Left ventricle myocardium inferior (tissue), 1 donor: ENCODE data around the gene RBPJL. TPM values are rescaled to one million over a fixed set of nuclear protein-coding genes. Genes with fewer than 3 reads are reported as not detected.

ENCODE experiments used
- DNase-seq: peaks from one replicate; pipeline ENCODE4 v3.0.0-alpha.2; 2020
- H3K27ac ChIP-seq: fragments of 200-600 bp; replicated peaks from 2 replicates; pipeline ENCODE4 v1.8.0; 2021
- H3K27me3 ChIP-seq: fragments of 200-600 bp; 2 replicates; pipeline ENCODE4 v1.8.0; 2021; ENCODE audit warnings: low read depth
- H3K36me3 ChIP-seq: fragments of 200-600 bp; 2 replicates; pipeline ENCODE4 v1.8.0; 2021
- H3K4me1 ChIP-seq: fragments of 200-600 bp; 2 replicates; pipeline ENCODE4 v1.8.0; 2021
- H3K4me3 ChIP-seq: fragments of 200-600 bp; 2 replicates; pipeline ENCODE4 v1.8.0; 2021; ENCODE audit warnings: mild to moderate bottlenecking, moderate library complexity
- H3K9me3 ChIP-seq: fragments of 200-600 bp; replicated peaks from 2 replicates; pipeline ENCODE4 v1.8.0; 2021
- intact Hi-C: fragments of 100-400 bp; cut with micrococcal nuclease; formaldehyde crosslinking; loops from one replicate; pipeline ENCODE4 v1.11.0; 2022
- long read RNA-seq: library from polyadenylated mRNA; unstranded; transcript quantifications from one replicate; pipeline ENCODE4 v2.0.0, GENCODE V29; 2021
- total RNA-seq: library from RNA; stranded (reverse); fragmentation: NEBNext Ultra II Directional; extraction: Animal tissue kit (Norgen Biotek cat#: 25700); gene quantifications from one replicate; pipeline ENCODE4 v1.2.1, GENCODE V29; 2021
- TF ChIP-seq, protein P1 (sequence below): fragments of 200-600 bp; IDR thresholded peaks from 2 replicates; pipeline ENCODE4 v1.8.0; 2021; ENCODE audit warnings: antibody characterized with exemption, mild to moderate bottlenecking, borderline replicate concordance
- donor health status: DM: no; HTN: yes; CAD: no; lungs with severe emphysema.

The RBPJL gene
- total RNA-seq, result not detected
- long read RNA-seq, result 0 reads

GRCh38 chr20:45306431-45306982 is at the start of gene RBPJL:
Gene RBPJL, plus strand, starts transcription at chr20:45306840. Its CDS starts 83 bp downstream, at chr20:45306923.
- Histone ChIP-seq H3K9me3 (no peaks in the 10 kb centered on the region), H3K36me3 (no peaks in the 10 kb centered on the region), H3K27ac (no peak within 1 kb of the TSS), H3K4me3 (no peak within 1 kb of the TSS), H3K27me3 (peaks cover 100% of the 10 kb centered on the region), H3K4me1 (peaks cover 4% of the 10 kb centered on the region)
- no peak for DNase-seq
- TF ChIP-seq, protein P1, sequence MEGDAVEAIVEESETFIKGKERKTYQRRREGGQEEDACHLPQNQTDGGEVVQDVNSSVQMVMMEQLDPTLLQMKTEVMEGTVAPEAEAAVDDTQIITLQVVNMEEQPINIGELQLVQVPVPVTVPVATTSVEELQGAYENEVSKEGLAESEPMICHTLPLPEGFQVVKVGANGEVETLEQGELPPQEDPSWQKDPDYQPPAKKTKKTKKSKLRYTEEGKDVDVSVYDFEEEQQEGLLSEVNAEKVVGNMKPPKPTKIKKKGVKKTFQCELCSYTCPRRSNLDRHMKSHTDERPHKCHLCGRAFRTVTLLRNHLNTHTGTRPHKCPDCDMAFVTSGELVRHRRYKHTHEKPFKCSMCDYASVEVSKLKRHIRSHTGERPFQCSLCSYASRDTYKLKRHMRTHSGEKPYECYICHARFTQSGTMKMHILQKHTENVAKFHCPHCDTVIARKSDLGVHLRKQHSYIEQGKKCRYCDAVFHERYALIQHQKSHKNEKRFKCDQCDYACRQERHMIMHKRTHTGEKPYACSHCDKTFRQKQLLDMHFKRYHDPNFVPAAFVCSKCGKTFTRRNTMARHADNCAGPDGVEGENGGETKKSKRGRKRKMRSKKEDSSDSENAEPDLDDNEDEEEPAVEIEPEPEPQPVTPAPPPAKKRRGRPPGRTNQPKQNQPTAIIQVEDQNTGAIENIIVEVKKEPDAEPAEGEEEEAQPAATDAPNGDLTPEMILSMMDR, result peak; percentile 75
- intact Hi-C loops, result no loop called here

GRCh38 chr20:45257161-45257560 is 49.5 kb upstream of the RBPJL start:
- H3K27me3 ChIP-seq, result peaks cover 55% of the 10 kb centered on the region
- no peaks in the 10 kb centered on the region for H3K36me3 ChIP-seq
- H3K4me1 ChIP-seq, result no peaks in the 10 kb centered on the region
- no peaks in the 10 kb centered on the region for H3K9me3 ChIP-seq
- intact Hi-C loops, result no loop called here
- H3K4me3 ChIP-seq, result no peak overlapping the region
- TF ChIP-seq, protein P1, result no peak
- H3K27ac ChIP-seq, result no peak overlapping the region
- no peak for DNase-seq

GRCh38 chr20:45257711-45258110 is 48.9 kb upstream of the RBPJL start:
- Histone ChIP-seq H3K27ac (no peak overlapping the region), H3K9me3 (no peaks in the 10 kb centered on the region), H3K4me1 (no peaks in the 10 kb centered on the region), H3K36me3 (no peaks in the 10 kb centered on the region), H3K27me3 (peaks cover 54% of the 10 kb centered on the region), H3K4me3 (no peak overlapping the region)
- no peak for DNase-seq
- intact Hi-C loops, result no loop called here
- TF ChIP-seq, protein P1, result no peak

DNA sequence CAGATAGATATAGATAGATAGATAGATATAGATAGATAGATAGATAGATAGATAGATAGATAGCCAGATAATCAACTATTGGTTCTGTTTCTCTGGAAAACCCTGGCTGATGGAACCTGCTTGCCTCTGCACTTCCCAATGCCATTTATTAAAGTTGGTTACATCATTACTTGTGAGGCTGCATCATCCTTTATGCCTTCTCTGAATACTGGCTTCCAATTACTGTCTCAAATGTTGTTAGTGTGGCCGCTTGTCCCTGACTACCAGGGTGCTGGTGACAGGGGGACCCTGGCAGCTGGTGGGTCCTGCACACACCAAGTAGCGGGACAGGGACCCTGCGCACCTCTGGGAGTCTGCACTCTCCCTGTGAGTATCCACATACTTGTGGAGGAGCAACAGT is 48.4 kb upstream of the RBPJL start:
- no peaks in the 10 kb centered on the region for H3K4me1 ChIP-seq
- no peaks in the 10 kb centered on the region for H3K36me3 ChIP-seq
- no peak for DNase-seq
- peaks cover 54% of the 10 kb centered on the region for H3K27me3 ChIP-seq
- TF ChIP-seq, protein P1, result no peak
- H3K4me3 ChIP-seq, result no peak overlapping the region
- intact Hi-C loops, result no loop called here
- no peak overlapping the region for H3K27ac ChIP-seq
- no peaks in the 10 kb centered on the region for H3K9me3 ChIP-seq

DNA sequence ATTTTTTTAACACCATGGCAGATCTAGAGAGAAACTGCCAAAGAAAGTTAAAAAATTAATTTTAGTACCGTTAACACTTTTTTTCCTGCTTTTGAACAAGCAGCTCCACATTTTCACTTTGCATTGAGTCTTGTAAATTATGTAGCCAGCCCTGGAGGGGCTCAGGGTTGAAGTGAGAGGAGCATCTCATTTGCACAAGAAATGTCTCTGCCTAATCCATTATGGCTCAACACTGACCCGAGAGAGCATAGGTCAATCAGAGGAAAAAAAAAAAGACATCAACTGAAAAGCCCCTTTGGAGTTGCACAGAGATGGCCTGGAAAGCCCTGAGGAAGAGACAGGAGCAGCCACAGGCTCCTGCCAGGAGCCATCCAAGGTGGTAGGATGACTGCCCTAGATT is 48.0 kb upstream of the RBPJL start:
- no peak for DNase-seq
- H3K9me3 ChIP-seq, result no peaks in the 10 kb centered on the region
- H3K36me3 ChIP-seq, result no peaks in the 10 kb centered on the region
- H3K27ac ChIP-seq, result no peak overlapping the region
- H3K4me3 ChIP-seq, result no peak overlapping the region
- TF ChIP-seq, protein P1, result no peak
- no peaks in the 10 kb centered on the region for H3K4me1 ChIP-seq
- intact Hi-C loops, result no loop called here
- peaks cover 54% of the 10 kb centered on the region for H3K27me3 ChIP-seq
